GM19397 (cell line): ENCODE data around the gene DNM1L.

Experiments used
- ATAC-seq: cut with Tn5 transposase; IDR thresholded peaks from one replicate; pipeline ENCODE4 v1.9.1; 2021; ENCODE audit warnings: mild to moderate bottlenecking, moderate library complexity; ENCODE audit not compliant: unreplicated experiment

Gene DNM1L

GRCh38 chr12:32679091-32679919 lies at the start of gene DNM1L:
DNM1L (plus strand) TSS chr12:32679301; CDS start chr12:32679364, 63 bp downstream.
- peak; percentile 98 for ATAC-seq

- no peak for ATAC-seq
Observed at GRCh38 chr12:32641287-32641901, 37.7 kb upstream of the DNM1L start.

- ATAC-seq: no peak
Observed at GRCh38 chr12:32644431-32644830, 34.7 kb upstream of the DNM1L start.

GRCh38 chr12:32647275-32647674 lies 31.8 kb upstream of the DNM1L start:
- no peak for ATAC-seq

- no peak for ATAC-seq
Observed at GRCh38 chr12:32650508-32650907, 28.6 kb upstream of the DNM1L start.

- no peak for ATAC-seq
Observed at GRCh38 chr12:32651151-32651955, 27.7 kb upstream of the DNM1L start.

- ATAC-seq: no peak
Observed at GRCh38 chr12:32651956-32652210, 27.2 kb upstream of the DNM1L start.

GRCh38 chr12:32659908-32660440 lies 19.1 kb upstream of the DNM1L start:
- ATAC-seq: no peak

GRCh38 chr12:32661706-32662105 lies 17.4 kb upstream of the DNM1L start:
- no peak for ATAC-seq

GRCh38 chr12:32662665-32663064 lies 16.4 kb upstream of the DNM1L start:
- ATAC-seq: no peak

- ATAC-seq: no peak
Observed at GRCh38 chr12:32666018-32666417, 13.1 kb upstream of the DNM1L start.

GRCh38 chr12:32669584-32669983 lies 9.5 kb upstream of the DNM1L start:
- ATAC-seq: no peak

- no peak for ATAC-seq
Observed at GRCh38 chr12:32671930-32672780, 6.9 kb upstream of the DNM1L start.

- ATAC-seq: no peak
Observed at GRCh38 chr12:32679920-32680237, 778 bp downstream of the DNM1L start.

GRCh38 chr12:32680787-32681186 lies 1.7 kb downstream of the DNM1L start:
- ATAC-seq: no peak

- ATAC-seq: no peak
Observed at GRCh38 chr12:32681272-32681671, 2.2 kb downstream of the DNM1L start.

- no peak for ATAC-seq
Observed at GRCh38 chr12:32686340-32686739, 7.2 kb downstream of the DNM1L start.

GRCh38 chr12:32688786-32689185 lies 9.7 kb downstream of the DNM1L start:
- ATAC-seq: no peak

GRCh38 chr12:32690927-32691326 lies 11.8 kb downstream of the DNM1L start:
- no peak for ATAC-seq

GRCh38 chr12:32692358-32692757 lies 13.3 kb downstream of the DNM1L start:
- ATAC-seq: no peak

- ATAC-seq: no peak
Observed at GRCh38 chr12:32693036-32693435, 13.9 kb downstream of the DNM1L start.
